Activated CD8-positive, alpha-beta memory T cell treated with anti-CD3 and anti-CD28 coated beads for 4 hours (primary cell): ENCODE results near the gene UBE2L6.

Experiments
- DNase-seq, 2 donors: peaks; one replicate each; pipeline ENCODE4 v3.0.0-alpha.2; 2020; ENCODE audit warnings: low read depth in 2 of 2

Gene UBE2L6

GRCh38 chr11:57567515-57568329, at the start of gene UBE2L6:
Gene UBE2L6, minus strand, starts transcription at chr11:57567672. Its CDS starts 61 bp downstream, at chr11:57567611.
- DNase-seq = peak; percentile 70 to 78

GRCh38 chr11:57616595-57616994, 49.1 kb upstream of the UBE2L6 start:
- DNase-seq = no peak

- DNase-seq = no peak
These were observed 47.8 kb upstream of the UBE2L6 start for GRCh38 chr11:57615308-57615707.

GRCh38 chr11:57614234-57614772, 46.8 kb upstream of the UBE2L6 start:
- no peak for DNase-seq

- no peak for DNase-seq
These were observed 42.7 kb upstream of the UBE2L6 start for GRCh38 chr11:57610170-57610569.

GRCh38 chr11:57605028-57605420, 37.6 kb upstream of the UBE2L6 start:
- DNase-seq = no peak

GRCh38 chr11:57604296-57605027, 37.0 kb upstream of the UBE2L6 start:
- DNase-seq = no peak

- no peak for DNase-seq
These were observed 33.8 kb upstream of the UBE2L6 start for GRCh38 chr11:57601297-57601696.

- no peak for DNase-seq
These were observed 31.9 kb upstream of the UBE2L6 start for GRCh38 chr11:57599381-57599780.

- no peak for DNase-seq
These were observed 31.3 kb upstream of the UBE2L6 start for GRCh38 chr11:57598831-57599155.

GRCh38 chr11:57597916-57598830, 30.7 kb upstream of the UBE2L6 start:
- DNase-seq = no peak

- no peak for DNase-seq
These were observed 30.0 kb upstream of the UBE2L6 start, which contains the start of gene SERPING1 for GRCh38 chr11:57597461-57597915. Gene SERPING1, plus strand, starts transcription at chr11:57597685. Its CDS starts 586 bp downstream, at chr11:57598271.

GRCh38 chr11:57596266-57596885, 28.9 kb upstream of the UBE2L6 start:
- no peak for DNase-seq

- DNase-seq = no peak
These were observed 20.7 kb upstream of the UBE2L6 start for GRCh38 chr11:57588046-57588710.

- no peak for DNase-seq
These were observed 19.3 kb upstream of the UBE2L6 start for GRCh38 chr11:57586711-57587245.

GRCh38 chr11:57585301-57585700, 17.8 kb upstream of the UBE2L6 start:
- DNase-seq = no peak

- no peak for DNase-seq
These were observed 16.9 kb upstream of the UBE2L6 start for GRCh38 chr11:57584341-57584740.

GRCh38 chr11:57574061-57574460, 6.6 kb upstream of the UBE2L6 start:
- DNase-seq = no peak

GRCh38 chr11:57571606-57572005, 4.1 kb upstream of the UBE2L6 start:
- DNase-seq = no peak

GRCh38 chr11:57568330-57568766, 876 bp upstream of the UBE2L6 start:
- DNase-seq = no peak
